GM12878 (cell line): ENCODE results near the gene MIA. TPM values are rescaled to one million over a fixed set of nuclear protein-coding genes. Genes with fewer than 3 reads are reported as not detected.

Source experiments
- ATAC-seq: fragments of 200-7000 bp; cut with Tn5 transposase; 3 replicates; pipeline ENCODE4 v1.9.1; 2020; ENCODE audit warnings: mild to moderate bottlenecking, moderate library complexity
- BruUV-seq: library from RNA; stranded (reverse); fragments of 400-500 nt; replicated peaks from 2 replicates; lab custom pipeline; 2021; lab: Mats Ljungman, UMichigan
- CTCF ChIA-PET: fragments of 300-600 bp; sonication (Branson Sonifier 250); formaldehyde crosslinking; extraction: SDS; loops from one replicate; lab custom pipeline; 2021; ENCODE audit warnings: inconsistent platforms; lab: Yijun Ruan, JAX
- POLR2A ChIA-PET: fragments of 350-600 bp; formaldehyde crosslinking; extraction: SDS; loops from one replicate; lab custom pipeline; 2021; ENCODE audit warnings: inconsistent platforms; lab: Charles Lee
- RAD21 ChIA-PET: fragments of 300-600 bp; sonication (Branson Sonifier 250); formaldehyde crosslinking; loops from one replicate; lab custom pipeline; 2023; ENCODE audit warnings: antibody characterized with exemption; ENCODE audit not compliant: unreplicated experiment; lab: Charles Lee
- SMC1A ChIA-PET: fragments of 300-600 bp; sonication (Branson Sonifier 250); formaldehyde crosslinking; loops from one replicate; lab custom pipeline; 2023; ENCODE audit not compliant: unreplicated experiment, uncharacterized antibody; lab: Charles Lee
- DNase-seq: peaks from one replicate; pipeline ENCODE4 v3.0.0-alpha.2; 2011; ENCODE audit warnings: low read depth, low spot score
- FAIRE-seq: peaks from 3 replicates; lab custom pipeline; 2011; peaks lifted over from hg19 to GRCh38; lab: Jason Lieb, UNC
- H2AFZ ChIP-seq: 2 replicates; pipeline ENCODE4 v1.6.0; 2011; ENCODE audit warnings: low read depth, low read length, control low read depth; ENCODE audit not compliant: control insufficient read depth
- H3K27ac ChIP-seq: 2 replicates; pipeline ENCODE4 v1.5.1; 2011; ENCODE audit warnings: control low read depth; ENCODE audit not compliant: control insufficient read depth, insufficient read depth
- H3K27me3 ChIP-seq, 2 experiments: replicated peaks in 1 of 2; 2 replicates each; pipeline versions ENCODE4 v1.6.0 to v1.6.1; 2011; ENCODE audit warnings: low read length in 1 of 2; ENCODE audit not compliant: control insufficient read depth in 2 of 2, insufficient read depth in 2 of 2
- H3K36me3 ChIP-seq, 2 experiments: 2 replicates each; pipeline ENCODE4 v1.5.1; 2011; ENCODE audit warnings: low read length in 1 of 2; ENCODE audit not compliant: control insufficient read depth in 2 of 2, insufficient read depth in 2 of 2
- H3K4me1 ChIP-seq: 2 replicates; pipeline ENCODE4 v1.6.1; 2011; ENCODE audit warnings: mild to moderate bottlenecking, low read length, moderate library complexity, mixed read lengths; ENCODE audit not compliant: control insufficient read depth, insufficient read depth
- H3K4me2 ChIP-seq: 2 replicates; pipeline ENCODE4 v1.6.0; 2011; ENCODE audit warnings: control low read depth; ENCODE audit not compliant: control insufficient read depth, insufficient read depth
- H3K4me3 ChIP-seq: fragments of 200-600 bp; sonication (generic); 2 replicates; pipeline ENCODE4 v1.5.1; 2016
- H3K79me2 ChIP-seq: 2 replicates; pipeline ENCODE4 v1.6.0; 2011; ENCODE audit warnings: low read length; ENCODE audit not compliant: control insufficient read depth, insufficient read depth
- H3K9ac ChIP-seq: 2 replicates; pipeline ENCODE4 v1.8.0; 2011; ENCODE audit warnings: low read length, control low read depth, mixed read lengths; ENCODE audit not compliant: control insufficient read depth, insufficient read depth
- H3K9me3 ChIP-seq: replicated peaks from 3 replicates; pipeline ENCODE4 v1.5.1; 2011; ENCODE audit warnings: mild to moderate bottlenecking, low read length; ENCODE audit not compliant: control insufficient read depth, insufficient read depth
- H4K20me1 ChIP-seq: 2 replicates; pipeline ENCODE4 v1.6.0; 2011; ENCODE audit not compliant: control insufficient read depth, insufficient read depth
- CHD2 ChIP-seq: IDR thresholded peaks from 2 replicates; pipeline ENCODE4 v1.6.1; 2011; ENCODE audit warnings: low read depth, low read length, improper control_type of control experiment, borderline replicate concordance
- CHD4 ChIP-seq: fragments of 200-600 bp; sonication (generic); IDR thresholded peaks from 2 replicates; pipeline ENCODE4 v1.6.1; 2016; ENCODE audit warnings: mild to moderate bottlenecking
- HDAC6 ChIP-seq: fragments of 200-600 bp; sonication (generic); IDR thresholded peaks from one replicate; pipeline ENCODE4 v1.8.0; 2017; ENCODE audit warnings: antibody characterized with exemption; ENCODE audit not compliant: unreplicated experiment
- IKZF1 ChIP-seq: fragments of 450-650 bp; conservative IDR thresholded peaks from 2 replicates; pipeline ENCODE4 v1.6.1; 2017; ENCODE audit warnings: antibody characterized with exemption, mild to moderate bottlenecking
- IKZF2 ChIP-seq, 2 experiments: fragments of 450-650 bp; IDR thresholded peaks; 2 replicates each; pipeline ENCODE4 v1.6.1; 2017; ENCODE audit warnings: mild to moderate bottlenecking in 2 of 2, moderate library complexity in 2 of 2
- MTA2 ChIP-seq: fragments of 450-650 bp; IDR thresholded peaks from 2 replicates; pipeline ENCODE4 v1.6.1; 2016; ENCODE audit warnings: low read depth, mild to moderate bottlenecking, moderate library complexity
- MTA3 ChIP-seq: IDR thresholded peaks from 2 replicates; pipeline ENCODE4 v1.6.1; 2012; ENCODE audit warnings: low read length, inconsistent platforms, borderline replicate concordance
- NBN ChIP-seq: fragments of 450-650 bp; IDR thresholded peaks from 2 replicates; pipeline ENCODE4 v1.6.1; 2016
- NR2F1 ChIP-seq: fragments of 450-650 bp; conservative IDR thresholded peaks from 2 replicates; pipeline ENCODE4 v1.6.1; 2017; ENCODE audit warnings: mild to moderate bottlenecking
- POLR2AphosphoS5 ChIP-seq: IDR thresholded peaks from 2 replicates; pipeline ENCODE4 v1.6.1; 2011; ENCODE audit warnings: mild to moderate bottlenecking, low read length, inconsistent platforms
- RUNX3 ChIP-seq: IDR thresholded peaks from 2 replicates; pipeline ENCODE4 v1.6.1; 2012; ENCODE audit warnings: low read length, inconsistent platforms
- WGBS: methylation state at CpG from one replicate; pipeline ENCODE4 v1.1.6; 2016; ENCODE audit warnings: low lambda C conversion rate; ENCODE audit not compliant: insufficient replicate concordance, insufficient coverage; ENCODE audit errors: missing lambda C conversion rate; 5-methylcytosine and 5-hydroxymethylcytosine counted together
- in situ Hi-C: fragments of 300-500 bp; cut with MboI; formaldehyde crosslinking; loops from 9 replicates; pipeline ENCODE4 v1.14.3; 2018; ENCODE audit warnings: mixed read lengths
- intact Hi-C: fragments of 100-400 bp; cut with micrococcal nuclease; formaldehyde crosslinking; loops from one replicate; pipeline ENCODE4 v1.14.2; 2022; ENCODE audit not compliant: unreplicated experiment
- polyA plus RNA-seq, 11 experiments: library from polyadenylated mRNA; depleted of rRNA in 4 of 11; unstranded in 6 of 11; stranded (reverse) in 5 of 11; fragments of >200 nt; fragmentation: Nextera tagmentation in 4 of 11; fragmentation: Illumina TruSeq in 1 of 11; extraction: Ambion mirVana in 4 of 11; extraction: Trizol in 1 of 11; gene quantifications; 1 replicate in 1 of 11; 2 replicates in 10 of 11; pipeline versions ENCODE4 v1.2.1 to v1.2.3, GENCODE V29; 2011 to 2016; ENCODE audit warnings: inconsistent platforms in 2 of 11, missing spikeins in 2 of 11, low read depth in 1 of 11
- total RNA-seq, 4 experiments: library from RNA; depleted of rRNA in 3 of 4; stranded (reverse); fragments of >200 nt in 3 of 4; fragmentation: Illumina TruSeq in 1 of 4; extraction: Trizol in 1 of 4; gene quantifications; 2 replicates each; pipeline versions ENCODE4 v1.2.1 to v1.2.3, GENCODE V29; 2013 to 2021
- TF ChIP-seq, protein P1 (sequence below): IDR thresholded peaks from 2 replicates; pipeline ENCODE4 v1.6.1; 2011; ENCODE audit warnings: mild to moderate bottlenecking, low read depth, low read length, moderate library complexity; ENCODE audit not compliant: insufficient replicate concordance
- TF ChIP-seq, protein P2 (sequence below): IDR thresholded peaks from 2 replicates; pipeline ENCODE4 v1.6.1; 2012; ENCODE audit warnings: low read length, inconsistent platforms
- TF ChIP-seq, protein P3 (sequence below): fragments of 450-650 bp; IDR thresholded peaks from 2 replicates; pipeline ENCODE4 v1.6.1; 2016; ENCODE audit warnings: mild to moderate bottlenecking
- TF ChIP-seq, protein P4 (sequence below): fragments of 450-650 bp; IDR thresholded peaks from 2 replicates; pipeline ENCODE4 v1.6.1; 2016; ENCODE audit warnings: mild to moderate bottlenecking
- TF ChIP-seq, protein P5 (sequence below): fragments of 450-650 bp; IDR thresholded peaks from 2 replicates; pipeline ENCODE4 v1.6.1; 2017; ENCODE audit warnings: low read depth, mild to moderate bottlenecking, moderate library complexity

Gene MIA
- total and polyA plus RNA-seq, 10 of the 15 experiments (the other 5 are each of a cell fraction or from before 2014, with no cell fraction given) = 0.16 to 2.7 (median 1.4) TPM; not detected in 3

DNA sequence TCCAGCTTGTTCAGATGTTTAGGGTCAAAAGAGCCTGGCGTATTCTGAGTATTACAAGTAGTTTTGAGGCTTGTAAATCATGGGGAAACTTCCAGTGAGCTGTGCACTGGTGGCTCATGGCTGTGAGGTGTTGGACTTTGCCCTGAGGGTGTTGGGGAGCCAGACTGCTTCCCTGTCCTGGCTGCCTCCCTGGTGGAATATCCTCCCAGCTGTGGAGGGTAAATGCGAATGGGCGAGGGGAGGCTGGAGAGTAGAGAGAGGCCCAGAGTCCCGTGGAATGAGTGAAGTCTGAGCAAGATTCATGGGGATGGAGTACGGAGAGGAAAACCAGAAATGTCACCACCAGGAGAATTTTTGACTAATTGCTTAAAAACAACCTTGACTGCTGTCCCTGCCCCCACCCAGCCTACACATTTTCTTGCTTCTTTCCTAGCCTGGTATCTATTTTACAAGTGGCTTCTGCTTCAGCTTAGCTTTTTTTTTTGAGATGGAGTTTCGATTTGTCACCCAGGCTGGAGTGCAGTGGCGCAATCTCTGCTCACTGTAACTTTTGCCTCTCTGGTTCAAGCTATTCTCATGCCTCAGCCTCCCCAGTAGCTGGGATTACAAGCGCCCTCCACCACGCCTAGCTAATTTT lies 20.6 kb upstream of the MIA start:
- Histone ChIP-seq H3K4me1 (peaks cover 19% of the 10 kb centered on the region), H3K4me2 (peak overlapping the region; percentile 95), H3K4me3 (peak overlapping the region; percentile 79), H3K36me3 (peaks cover 10 to 28% of the 10 kb centered on the region in 2 experiments; a peak in 3 of 4 replicates), H3K27ac (peak overlapping the region; percentile 71), H3K9me3 (no peaks in the 10 kb centered on the region), H4K20me1 (peaks cover 14% of the 10 kb centered on the region), H3K27me3 (no peaks in the 10 kb centered on the region), H3K9ac (peak overlapping the region; percentile 46), H3K79me2 (peaks cover 76% of the 10 kb centered on the region), H2AFZ (no peak overlapping the region)
- intact Hi-C loops (loop anchor here (1.0 to 5.0 kb wide), 2 partner anchors 23 to 92 kb away; no protein-coding TSS in a partner anchor), in situ Hi-C loops (no loop called here)
- SMC1A ChIA-PET = interaction anchor here (0.8 to 13.2 kb wide), 11 partner anchors 10 to 352 kb away, joined by 3 to 256 read pairs (median 3); partner anchors contain the start of genes COQ8B, EGLN2, ITPKC and MIA
- CTCF ChIA-PET = interaction anchor here (1.0 to 9.0 kb wide), 10 partner anchors 16 to 93 kb away, joined by 3 to 72 read pairs (median 5); partner anchors contain the start of genes EGLN2 and RAB4B
- BruUV-seq = no TSS peak
- DNase-seq (no peak), FAIRE-seq (no peak), ATAC-seq (no peak)
- 0% methylated on average over 9 of the region's 9 CpGs for WGBS
- POLR2A ChIA-PET = interaction anchor here (0.5 to 9.5 kb wide), 20 partner anchors 9 to 591 kb away, joined by 3 to 331 read pairs (median 5); partner anchors contain the start of genes COQ8B, EGLN2, MIA and NUMBL
- RAD21 ChIA-PET = interaction anchor here (0.6 to 16.3 kb wide), 18 partner anchors 9 to 1265 kb away, joined by 3 to 291 read pairs (median 4); partner anchors contain the start of genes EGLN2, MIA, NUMBL and RAB4B
- TF ChIP-seq, protein P1, sequence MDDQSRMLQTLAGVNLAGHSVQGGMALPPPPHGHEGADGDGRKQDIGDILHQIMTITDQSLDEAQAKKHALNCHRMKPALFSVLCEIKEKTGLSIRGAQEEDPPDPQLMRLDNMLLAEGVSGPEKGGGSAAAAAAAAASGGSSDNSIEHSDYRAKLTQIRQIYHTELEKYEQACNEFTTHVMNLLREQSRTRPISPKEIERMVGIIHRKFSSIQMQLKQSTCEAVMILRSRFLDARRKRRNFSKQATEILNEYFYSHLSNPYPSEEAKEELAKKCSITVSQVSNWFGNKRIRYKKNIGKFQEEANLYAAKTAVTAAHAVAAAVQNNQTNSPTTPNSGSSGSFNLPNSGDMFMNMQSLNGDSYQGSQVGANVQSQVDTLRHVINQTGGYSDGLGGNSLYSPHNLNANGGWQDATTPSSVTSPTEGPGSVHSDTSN = peak; percentile 15
- TF ChIP-seq NBN (peak; percentile 81), CHD4 (no peak), IKZF1 (peak; percentile 93), CHD2 (0 out of 2 replicates have a peak, but pooled peaks have one; percentile 6), MTA3 (0 out of 2 replicates have a peak, but pooled peaks have one; percentile 43), NR2F1 (peak; percentile 58), RUNX3 (peak; percentile 24; the same call in 1 of the 2 replicates), IKZF2 (IDR thresholded peaks at IDR 0.05) (peak; percentile 74 to 85), POLR2AphosphoS5 (no peak; the same call in 1 of the 2 replicates), MTA2 (peak; percentile 44; the same call in 1 of the 2 replicates), HDAC6 (no peak)
- TF ChIP-seq, protein P2, sequence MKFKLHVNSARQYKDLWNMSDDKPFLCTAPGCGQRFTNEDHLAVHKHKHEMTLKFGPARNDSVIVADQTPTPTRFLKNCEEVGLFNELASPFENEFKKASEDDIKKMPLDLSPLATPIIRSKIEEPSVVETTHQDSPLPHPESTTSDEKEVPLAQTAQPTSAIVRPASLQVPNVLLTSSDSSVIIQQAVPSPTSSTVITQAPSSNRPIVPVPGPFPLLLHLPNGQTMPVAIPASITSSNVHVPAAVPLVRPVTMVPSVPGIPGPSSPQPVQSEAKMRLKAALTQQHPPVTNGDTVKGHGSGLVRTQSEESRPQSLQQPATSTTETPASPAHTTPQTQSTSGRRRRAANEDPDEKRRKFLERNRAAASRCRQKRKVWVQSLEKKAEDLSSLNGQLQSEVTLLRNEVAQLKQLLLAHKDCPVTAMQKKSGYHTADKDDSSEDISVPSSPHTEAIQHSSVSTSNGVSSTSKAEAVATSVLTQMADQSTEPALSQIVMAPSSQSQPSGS = no peak
- TF ChIP-seq, protein P3, sequence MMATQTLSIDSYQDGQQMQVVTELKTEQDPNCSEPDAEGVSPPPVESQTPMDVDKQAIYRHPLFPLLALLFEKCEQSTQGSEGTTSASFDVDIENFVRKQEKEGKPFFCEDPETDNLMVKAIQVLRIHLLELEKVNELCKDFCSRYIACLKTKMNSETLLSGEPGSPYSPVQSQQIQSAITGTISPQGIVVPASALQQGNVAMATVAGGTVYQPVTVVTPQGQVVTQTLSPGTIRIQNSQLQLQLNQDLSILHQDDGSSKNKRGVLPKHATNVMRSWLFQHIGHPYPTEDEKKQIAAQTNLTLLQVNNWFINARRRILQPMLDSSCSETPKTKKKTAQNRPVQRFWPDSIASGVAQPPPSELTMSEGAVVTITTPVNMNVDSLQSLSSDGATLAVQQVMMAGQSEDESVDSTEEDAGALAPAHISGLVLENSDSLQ = peak; percentile 48; the same call in 1 of the 2 replicates
- TF ChIP-seq, protein P4, sequence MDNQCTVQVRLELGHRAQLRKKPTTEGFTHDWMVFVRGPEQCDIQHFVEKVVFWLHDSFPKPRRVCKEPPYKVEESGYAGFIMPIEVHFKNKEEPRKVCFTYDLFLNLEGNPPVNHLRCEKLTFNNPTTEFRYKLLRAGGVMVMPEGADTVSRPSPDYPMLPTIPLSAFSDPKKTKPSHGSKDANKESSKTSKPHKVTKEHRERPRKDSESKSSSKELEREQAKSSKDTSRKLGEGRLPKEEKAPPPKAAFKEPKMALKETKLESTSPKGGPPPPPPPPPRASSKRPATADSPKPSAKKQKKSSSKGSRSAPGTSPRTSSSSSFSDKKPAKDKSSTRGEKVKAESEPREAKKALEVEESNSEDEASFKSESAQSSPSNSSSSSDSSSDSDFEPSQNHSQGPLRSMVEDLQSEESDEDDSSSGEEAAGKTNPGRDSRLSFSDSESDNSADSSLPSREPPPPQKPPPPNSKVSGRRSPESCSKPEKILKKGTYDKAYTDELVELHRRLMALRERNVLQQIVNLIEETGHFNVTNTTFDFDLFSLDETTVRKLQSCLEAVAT = peak; percentile 57; the same call in 1 of the 2 replicates
- TF ChIP-seq, protein P5, sequence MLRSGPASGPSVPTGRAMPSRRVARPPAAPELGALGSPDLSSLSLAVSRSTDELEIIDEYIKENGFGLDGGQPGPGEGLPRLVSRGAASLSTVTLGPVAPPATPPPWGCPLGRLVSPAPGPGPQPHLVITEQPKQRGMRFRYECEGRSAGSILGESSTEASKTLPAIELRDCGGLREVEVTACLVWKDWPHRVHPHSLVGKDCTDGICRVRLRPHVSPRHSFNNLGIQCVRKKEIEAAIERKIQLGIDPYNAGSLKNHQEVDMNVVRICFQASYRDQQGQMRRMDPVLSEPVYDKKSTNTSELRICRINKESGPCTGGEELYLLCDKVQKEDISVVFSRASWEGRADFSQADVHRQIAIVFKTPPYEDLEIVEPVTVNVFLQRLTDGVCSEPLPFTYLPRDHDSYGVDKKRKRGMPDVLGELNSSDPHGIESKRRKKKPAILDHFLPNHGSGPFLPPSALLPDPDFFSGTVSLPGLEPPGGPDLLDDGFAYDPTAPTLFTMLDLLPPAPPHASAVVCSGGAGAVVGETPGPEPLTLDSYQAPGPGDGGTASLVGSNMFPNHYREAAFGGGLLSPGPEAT = peak; percentile 46; the same call in 1 of the 2 replicates
